ENCODE measurements around the gene LIPG. TPM values are rescaled to one million over a fixed set of nuclear protein-coding genes. Genes with fewer than 3 reads are reported as not detected.

The LIPG gene
- total RNA-seq, 4 donors from 2014 or later: 4.9 to 11.5 (median 6.9) TPM

- Histone ChIP-seq H3K4me1 (peaks cover 0 to 14% (median 6%) of the 10 kb centered on the region in 4 donors), H3K27ac (no peak overlapping the region), H3K36me3 (no peaks in the 10 kb centered on the region), H3K27me3 (no peaks in the 10 kb centered on the region), H3K9me3 (no peaks in the 10 kb centered on the region), H3K4me3 (no peak overlapping the region)
- intact Hi-C loops (cut with DNase I; ENCODE audit: low total_unique reads) (no loop called here), in situ Hi-C loops (cut with MboI; ENCODE audit: low pct_ligation_motif_present in 1 of 4, low pct_unique_long_range_greater_than_20kb in 1 of 4, low sequenced_read_pairs in 3 of 4) (no loop called here)
- TF ChIP-seq, protein P1, sequence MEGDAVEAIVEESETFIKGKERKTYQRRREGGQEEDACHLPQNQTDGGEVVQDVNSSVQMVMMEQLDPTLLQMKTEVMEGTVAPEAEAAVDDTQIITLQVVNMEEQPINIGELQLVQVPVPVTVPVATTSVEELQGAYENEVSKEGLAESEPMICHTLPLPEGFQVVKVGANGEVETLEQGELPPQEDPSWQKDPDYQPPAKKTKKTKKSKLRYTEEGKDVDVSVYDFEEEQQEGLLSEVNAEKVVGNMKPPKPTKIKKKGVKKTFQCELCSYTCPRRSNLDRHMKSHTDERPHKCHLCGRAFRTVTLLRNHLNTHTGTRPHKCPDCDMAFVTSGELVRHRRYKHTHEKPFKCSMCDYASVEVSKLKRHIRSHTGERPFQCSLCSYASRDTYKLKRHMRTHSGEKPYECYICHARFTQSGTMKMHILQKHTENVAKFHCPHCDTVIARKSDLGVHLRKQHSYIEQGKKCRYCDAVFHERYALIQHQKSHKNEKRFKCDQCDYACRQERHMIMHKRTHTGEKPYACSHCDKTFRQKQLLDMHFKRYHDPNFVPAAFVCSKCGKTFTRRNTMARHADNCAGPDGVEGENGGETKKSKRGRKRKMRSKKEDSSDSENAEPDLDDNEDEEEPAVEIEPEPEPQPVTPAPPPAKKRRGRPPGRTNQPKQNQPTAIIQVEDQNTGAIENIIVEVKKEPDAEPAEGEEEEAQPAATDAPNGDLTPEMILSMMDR (IDR thresholded peaks at IDR 0.05): no peak
- TF ChIP-seq POLR2AphosphoS5 (IDR thresholded peaks at IDR 0.05): no peak
- no peak for TF ChIP-seq POLR2A (IDR thresholded peaks at IDR 0.05)
- no peak for TF ChIP-seq EP300 (IDR thresholded peaks at IDR 0.05; ENCODE audit: low read depth)
- 74 to 83% methylated on average over 2 to 10 of the region's 10 CpGs for WGBS, 2 donors (ENCODE audit: low coverage in 1 of 2)
- DNase-seq: no peak
These were observed 70.7 kb downstream of the LIPG start for GRCh38 chr18:49632588-49632987.

DNA sequence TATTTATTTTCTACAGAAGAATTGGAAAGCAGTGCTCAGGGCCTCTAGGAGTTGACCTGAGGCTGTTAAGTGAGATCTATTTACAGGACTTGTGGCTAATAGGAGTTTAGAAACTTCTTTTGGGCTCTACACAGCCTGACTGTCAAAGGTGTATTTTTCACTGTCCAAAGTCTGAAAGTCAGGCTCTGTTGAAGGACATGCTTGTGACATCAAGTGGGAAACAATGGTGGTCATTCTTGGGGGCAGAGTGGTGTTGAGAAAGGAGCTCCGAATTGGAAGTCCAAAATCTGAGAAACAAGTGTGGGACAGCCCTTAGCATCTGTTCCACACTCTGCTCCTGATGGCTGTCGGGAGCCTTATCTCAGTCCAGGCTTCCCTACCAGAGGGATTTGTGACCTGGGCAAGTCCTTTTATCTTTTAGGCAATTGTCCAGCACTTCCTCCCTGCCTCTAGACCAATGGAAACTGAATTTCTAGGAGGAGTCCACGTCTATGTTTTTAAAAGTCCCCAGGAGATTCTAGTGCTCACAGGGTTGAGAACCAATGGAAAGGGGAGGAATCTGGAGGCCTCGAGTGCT is 76.4 kb downstream of the LIPG start:
- DNase-seq: no peak
- no peaks in the 10 kb centered on the region for H3K4me1 ChIP-seq
- H3K27ac ChIP-seq: no peak overlapping the region
- no peak for TF ChIP-seq EP300 (IDR thresholded peaks at IDR 0.05; ENCODE audit: low read depth)
- TF ChIP-seq, protein P1 (IDR thresholded peaks at IDR 0.05): no peak
- TF ChIP-seq POLR2A (IDR thresholded peaks at IDR 0.05): no peak
- no peak for TF ChIP-seq POLR2AphosphoS5 (IDR thresholded peaks at IDR 0.05)
- no peaks in the 10 kb centered on the region for H3K36me3 ChIP-seq
- in situ Hi-C loops (cut with MboI; ENCODE audit: low pct_ligation_motif_present in 1 of 4, low pct_unique_long_range_greater_than_20kb in 1 of 4, low sequenced_read_pairs in 3 of 4) (no loop called here), intact Hi-C loops (cut with DNase I; ENCODE audit: low total_unique reads) (no loop called here)
- H3K9me3 ChIP-seq: no peaks in the 10 kb centered on the region
- H3K4me3 ChIP-seq: no peak overlapping the region
- 67% methylated on average over 4 of the region's 4 CpGs; no CpG with 5 or more reads in 1 of the 2 donors for WGBS, 2 donors (ENCODE audit: low coverage in 1 of 2)
- H3K27me3 ChIP-seq: no peaks in the 10 kb centered on the region

- intact Hi-C loops (cut with DNase I; ENCODE audit: low total_unique reads): no loop called here
These were observed 77.2 kb downstream of the LIPG start for GRCh38 chr18:49638891-49639557.

DNA sequence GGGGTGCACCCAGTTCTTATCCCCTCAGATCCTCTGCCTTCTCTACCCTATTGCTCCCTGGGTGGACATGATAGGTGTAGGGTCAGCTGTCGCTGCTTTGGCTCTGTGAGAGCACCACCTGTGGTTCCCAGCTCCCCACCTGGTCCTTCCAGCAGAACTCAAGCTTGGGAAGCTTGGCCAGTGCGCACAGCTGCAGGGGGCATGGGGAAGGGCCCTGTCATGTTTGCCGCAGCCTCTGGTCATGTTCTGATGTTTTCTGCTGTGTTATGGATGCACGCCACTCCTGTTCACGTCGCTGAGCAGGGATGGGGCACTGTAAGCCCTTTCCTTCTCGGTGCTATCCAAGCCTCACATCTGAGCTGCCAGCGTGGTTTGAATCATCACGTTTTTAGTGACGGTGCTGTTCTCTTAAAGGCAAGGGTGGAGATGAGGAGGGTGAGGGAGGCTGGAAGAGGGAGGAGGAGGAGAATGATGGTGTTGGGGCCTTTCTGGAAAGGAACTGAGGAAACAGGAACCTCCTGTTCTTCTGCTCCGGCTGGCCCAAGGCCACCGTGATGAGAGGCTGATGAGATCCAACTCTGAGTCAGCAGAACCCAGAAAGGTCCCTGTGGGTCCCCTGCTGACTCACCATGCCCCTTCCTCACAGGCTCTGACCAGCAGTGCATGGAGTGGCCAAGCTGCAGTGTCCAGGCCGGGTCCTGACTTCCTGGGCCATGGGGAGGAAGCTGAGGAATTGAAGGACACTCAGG is 78.0 kb downstream of the LIPG start:
- in situ Hi-C loops (cut with MboI; ENCODE audit: low pct_ligation_motif_present in 1 of 4, low pct_unique_long_range_greater_than_20kb in 1 of 4, low sequenced_read_pairs in 3 of 4) (no loop called here), intact Hi-C loops (cut with DNase I; ENCODE audit: low total_unique reads) (no loop called here)
- Histone ChIP-seq H3K27ac (no peak overlapping the region), H3K4me1 (no peaks in the 10 kb centered on the region), H3K36me3 (no peaks in the 10 kb centered on the region), H3K4me3 (no peak overlapping the region), H3K9me3 (no peaks in the 10 kb centered on the region), H3K27me3 (no peaks in the 10 kb centered on the region)
- DNase-seq: no peak
- TF ChIP-seq EP300 (IDR thresholded peaks at IDR 0.05; ENCODE audit: low read depth): no peak
- WGBS, 2 donors (ENCODE audit: low coverage in 1 of 2): 77 to 80% methylated on average over 1 to 13 of the region's 13 CpGs

More at GRCh38 chr18:49638891-49639557, 77.2 kb downstream of the LIPG start:
- Histone ChIP-seq H3K27me3 (no peaks in the 10 kb centered on the region), H3K36me3 (no peaks in the 10 kb centered on the region), H3K4me1 (no peaks in the 10 kb centered on the region), H3K9me3 (no peaks in the 10 kb centered on the region), H3K4me3 (no peak overlapping the region), H3K27ac (no peak overlapping the region)
- 80 to 90% methylated on average over 2 to 8 of the region's 8 CpGs for WGBS, 2 donors (ENCODE audit: low coverage in 1 of 2)
- TF ChIP-seq, protein P1 (IDR thresholded peaks at IDR 0.05): no peak
- TF ChIP-seq EP300 (IDR thresholded peaks at IDR 0.05; ENCODE audit: low read depth): no peak
- TF ChIP-seq POLR2A (IDR thresholded peaks at IDR 0.05): no peak
- no peak for TF ChIP-seq POLR2AphosphoS5 (IDR thresholded peaks at IDR 0.05)
- no peak for DNase-seq
- in situ Hi-C loops (cut with MboI; ENCODE audit: low pct_ligation_motif_present in 1 of 4, low pct_unique_long_range_greater_than_20kb in 1 of 4, low sequenced_read_pairs in 3 of 4): no loop called here
